Gastroesophageal sphincter (tissue), 4 donors: Measurements from ENCODE around the gene PGK1. TPM values are rescaled to one million over a fixed set of nuclear protein-coding genes. Genes with fewer than 3 reads are reported as not detected.
"Not testable (repeated sequence)": the region's sequence is repeated elsewhere in the genome, so short reads cannot be mapped to it uniquely, and the experiment has no call there.

Experiments used
- ATAC-seq: fragments of 150-250 bp; one replicate; pipeline ENCODE4 v1.9.1; 2016; ENCODE audit warnings: mild to moderate bottlenecking, moderate library complexity
- H3K27ac ChIP-seq, 4 donors: fragments of 200-600 bp; sonication (generic) in 3 of 4; 1 replicate in 3 of 4; 2 replicates in 1 of 4; pipeline ENCODE4 v1.5.1; 2016 to 2019
- H3K27me3 ChIP-seq: fragments of 200-600 bp; sonication (generic); one replicate; pipeline ENCODE4 v1.5.1; 2019
- H3K36me3 ChIP-seq, 2 donors: fragments of 200-600 bp; sonication (generic); one replicate each; pipeline ENCODE4 v1.5.1; 2019; ENCODE audit warnings: control low read depth in 1 of 2
- H3K4me1 ChIP-seq, 3 donors: fragments of 200-600 bp; sonication (generic); 1 replicate in 2 of 3; 2 replicates in 1 of 3; pipeline ENCODE4 v1.5.1; 2016 to 2019; ENCODE audit warnings: control low read depth in 2 of 3
- H3K4me3 ChIP-seq, 2 donors: fragments of 200-600 bp; sonication (generic); one replicate each; pipeline ENCODE4 v1.5.1; 2019; ENCODE audit warnings: mild to moderate bottlenecking in 1 of 2, moderate library complexity in 1 of 2
- H3K9me3 ChIP-seq, 3 donors: fragments of 200-600 bp; sonication (generic); one replicate each; pipeline ENCODE4 v1.5.1; 2017 to 2019; ENCODE audit warnings: control low read depth in 2 of 3
- CTCF ChIP-seq, 4 experiments: fragments of 200-600 bp in 2 of 4; fragments of 450-650 bp in 2 of 4; sonication (generic) in 1 of 4; IDR thresholded peaks; one replicate each; pipeline ENCODE4 v1.5.1; 2017 to 2019; ENCODE audit warnings: antibody characterized with exemption in 4 of 4, mild to moderate bottlenecking in 2 of 4, moderate library complexity in 2 of 4
- EP300 ChIP-seq: sonication (generic); formaldehyde crosslinking; IDR thresholded peaks from one replicate; pipeline ENCODE4 v1.6.1; 2017; ENCODE audit warnings: antibody characterized with exemption, mild to moderate bottlenecking
- POLR2A ChIP-seq, 2 donors: fragments of 450-650 bp; IDR thresholded peaks; one replicate each; pipeline ENCODE4 v1.6.1; 2017; ENCODE audit warnings: antibody characterized with exemption in 2 of 2, mild to moderate bottlenecking in 2 of 2, moderate library complexity in 1 of 2
- POLR2AphosphoS5 ChIP-seq: sonication (generic); formaldehyde crosslinking; IDR thresholded peaks from one replicate; pipeline ENCODE4 v1.6.1; 2017; ENCODE audit warnings: antibody characterized with exemption
- WGBS, 2 donors: methylation state at CpG; one replicate each; pipeline ENCODE4 v1.1.5; 2018; ENCODE audit warnings: low coverage in 1 of 2; 5-methylcytosine and 5-hydroxymethylcytosine counted together
- total RNA-seq, 4 donors: library from RNA; depleted of rRNA; stranded (reverse); fragments of >200 nt; gene quantifications; one replicate each; pipeline ENCODE4 v1.1.0, GENCODE V29; 2016

Gene PGK1
- 100 to 1,000 TPM; 204 to 360 (median 274) TPM for total RNA-seq

DNA sequence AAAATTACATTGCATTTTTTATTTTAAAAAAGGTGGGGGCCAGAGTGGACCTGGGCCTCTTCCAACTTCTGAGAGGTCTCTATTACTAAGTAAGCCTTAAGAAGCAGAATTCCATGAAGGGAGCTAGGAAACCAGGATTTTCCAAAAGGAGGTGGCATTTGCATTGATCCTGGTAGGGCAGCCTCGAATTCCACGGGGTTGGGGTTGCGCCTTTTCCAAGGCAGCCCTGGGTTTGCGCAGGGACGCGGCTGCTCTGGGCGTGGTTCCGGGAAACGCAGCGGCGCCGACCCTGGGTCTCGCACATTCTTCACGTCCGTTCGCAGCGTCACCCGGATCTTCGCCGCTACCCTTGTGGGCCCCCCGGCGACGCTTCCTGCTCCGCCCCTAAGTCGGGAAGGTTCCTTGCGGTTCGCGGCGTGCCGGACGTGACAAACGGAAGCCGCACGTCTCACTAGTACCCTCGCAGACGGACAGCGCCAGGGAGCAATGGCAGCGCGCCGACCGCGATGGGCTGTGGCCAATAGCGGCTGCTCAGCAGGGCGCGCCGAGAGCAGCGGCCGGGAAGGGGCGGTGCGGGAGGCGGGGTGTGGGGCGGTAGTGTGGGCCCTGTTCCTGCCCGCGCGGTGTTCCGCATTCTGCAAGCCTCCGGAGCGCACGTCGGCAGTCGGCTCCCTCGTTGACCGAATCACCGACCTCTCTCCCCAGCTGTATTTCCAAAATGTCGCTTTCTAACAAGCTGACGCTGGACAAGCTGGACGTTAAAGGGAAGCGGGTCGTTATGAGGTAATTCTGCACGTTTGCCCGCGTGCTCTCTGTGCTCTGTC lies at the start of gene PGK1:
TSS of gene PGK1 (plus strand) at position 626 of the 824 bp plus-strand sequence. CDS start at position 719, 93 bp downstream.
- peak; percentile 97 for ATAC-seq
- Histone ChIP-seq H3K27me3 (no peaks in the 10 kb centered on the region), H3K27ac (peak within 1 kb of the TSS; percentile 94 to 98 (median 95)), H3K4me1 (peaks cover 0 to 37% (median 8%) of the 10 kb centered on the region in 3 donors), H3K36me3 (no peaks in the 10 kb centered on the region), H3K9me3 (no peaks in the 10 kb centered on the region), H3K4me3 (peak within 1 kb of the TSS; percentile 76 to 97)
- no peak for TF ChIP-seq EP300
- TF ChIP-seq POLR2AphosphoS5, result peak; percentile 97
- TF ChIP-seq POLR2A (IDR thresholded peaks at IDR 0.05), result peak; percentile 93 to 94
- 63% methylated on average over 15 of the region's 72 CpGs; no CpG with 5 or more reads in 1 of the 2 donors for WGBS, 2 donors

GRCh38 chrX:78063687-78064086 lies 40.4 kb upstream of the PGK1 start:
- TF ChIP-seq POLR2AphosphoS5, result no peak
- TF ChIP-seq EP300, result no peak
- no peak for TF ChIP-seq POLR2A (IDR thresholded peaks at IDR 0.05)
- no peak for TF ChIP-seq CTCF (IDR thresholded peaks at IDR 0.05)
- H3K27ac ChIP-seq, result no peak overlapping the region
- no peak for ATAC-seq
- no peaks in the 10 kb centered on the region for H3K27me3 ChIP-seq
- no peaks in the 10 kb centered on the region for H3K36me3 ChIP-seq
- no peak overlapping the region for H3K4me3 ChIP-seq
- H3K9me3 ChIP-seq, result no peaks in the 10 kb centered on the region
- no peaks in the 10 kb centered on the region for H3K4me1 ChIP-seq

GRCh38 chrX:78064152-78064551 lies 39.9 kb upstream of the PGK1 start:
- no peaks in the 10 kb centered on the region for H3K27me3 ChIP-seq
- WGBS, 2 donors, result 67 to 84% methylated on average over 2 to 4 of the region's 4 CpGs
- no peaks in the 10 kb centered on the region for H3K4me1 ChIP-seq
- ATAC-seq, result no peak
- no peaks in the 10 kb centered on the region for H3K9me3 ChIP-seq
- no peaks in the 10 kb centered on the region for H3K36me3 ChIP-seq
- H3K27ac ChIP-seq, result peak overlapping the region in 1 of 4 donors; percentile 68
- TF ChIP-seq CTCF (IDR thresholded peaks at IDR 0.05) (no peak), POLR2AphosphoS5 (no peak), EP300 (no peak), POLR2A (IDR thresholded peaks at IDR 0.05) (no peak)
- H3K4me3 ChIP-seq, result no peak overlapping the region

DNA sequence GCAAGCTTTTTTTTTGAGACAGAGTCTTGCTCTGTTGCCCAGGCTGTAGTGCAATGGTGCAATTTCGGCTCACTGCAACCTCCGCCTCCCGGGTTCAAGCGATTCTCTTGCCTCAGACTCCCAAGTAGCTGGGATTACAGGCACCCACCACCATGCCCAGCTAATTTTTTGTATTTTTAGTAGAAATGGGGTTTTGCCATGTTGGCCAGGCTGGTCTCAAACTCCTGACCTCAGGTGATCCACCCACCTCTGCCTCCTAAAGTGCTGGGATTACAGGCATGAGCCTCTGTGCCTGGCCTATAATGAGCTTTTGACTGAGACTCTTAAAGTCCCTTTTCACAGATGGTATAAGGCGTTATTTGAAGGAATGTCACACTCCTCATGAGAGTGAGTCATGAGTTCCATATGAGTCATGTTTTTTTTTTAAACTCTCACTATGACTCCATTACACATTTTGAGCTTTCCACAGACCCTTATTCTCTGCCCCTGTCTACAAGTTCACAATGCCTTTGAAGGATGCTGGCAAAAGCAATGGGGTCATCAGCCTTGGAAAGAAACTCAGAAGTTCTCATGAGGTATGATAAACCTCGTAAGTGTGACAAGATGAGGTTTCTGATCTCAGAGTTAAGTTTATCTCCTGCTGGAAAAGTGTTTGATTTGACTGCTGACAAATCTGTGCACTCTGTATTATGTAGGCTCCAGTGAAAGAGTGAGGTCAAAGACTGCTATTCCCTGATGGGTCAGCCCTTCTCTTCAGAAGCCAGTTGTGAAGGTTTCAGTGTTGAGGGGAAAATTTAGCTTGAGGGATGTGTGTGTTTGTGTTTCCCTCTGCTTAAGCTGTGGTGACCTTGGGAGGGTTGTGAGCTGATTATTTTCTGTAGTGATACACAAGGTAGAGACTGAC lies 39.1 kb upstream of the PGK1 start:
- TF ChIP-seq POLR2AphosphoS5, result peak; percentile 54
- WGBS, 2 donors, result 68 to 81% methylated on average over 4 of the region's 6 CpGs
- not testable (repeated sequence) for H3K9me3 ChIP-seq

DNA sequence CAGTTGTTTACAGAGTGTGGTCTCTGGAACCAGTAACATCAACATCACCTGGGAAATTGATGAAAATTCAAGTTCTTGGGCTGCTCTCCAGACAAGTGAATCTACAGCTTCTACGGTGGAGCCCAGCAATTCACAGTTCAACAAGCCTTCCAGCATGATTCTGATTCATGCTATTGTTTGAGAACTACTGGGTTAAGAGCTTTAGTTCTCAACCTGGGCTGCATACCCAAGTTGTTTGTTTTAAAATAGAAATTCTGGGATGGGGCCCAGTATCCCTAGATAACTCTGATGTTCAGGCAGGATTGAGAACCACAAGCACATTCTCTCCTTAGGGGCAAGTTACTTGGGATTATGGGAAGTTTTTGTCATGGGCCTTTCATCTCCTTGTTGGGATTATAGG lies 37.9 kb upstream of the PGK1 start:
- no peak for ATAC-seq
- peak overlapping the region in 3 of 4 donors; percentile 47 to 73 (median 68) for H3K27ac ChIP-seq

More for the DNA sequence above, 39.1 kb upstream of the PGK1 start:
- peak; percentile 74 for ATAC-seq
- not testable (repeated sequence) for H3K4me1 ChIP-seq, H3K27me3 ChIP-seq, H3K4me3 ChIP-seq, H3K36me3 ChIP-seq
- peak overlapping the region; percentile 67 to 74 (median 70) for H3K27ac ChIP-seq

More for the DNA sequence above, 37.9 kb upstream of the PGK1 start:
- H3K27me3 ChIP-seq, result no peaks in the 10 kb centered on the region
- no peaks in the 10 kb centered on the region for H3K9me3 ChIP-seq
- no peak for TF ChIP-seq CTCF (IDR thresholded peaks at IDR 0.05)
- no peak for TF ChIP-seq EP300
- TF ChIP-seq POLR2AphosphoS5, result no peak
- TF ChIP-seq POLR2A (IDR thresholded peaks at IDR 0.05), result no peak
- WGBS, 2 donors, result 67% methylated on average over 1 of the region's 1 CpG; no CpG with 5 or more reads in 1 of the 2 donors
- no peaks in the 10 kb centered on the region for H3K4me1 ChIP-seq
- H3K4me3 ChIP-seq, result no peak overlapping the region
- no peaks in the 10 kb centered on the region for H3K36me3 ChIP-seq
